Middle frontal gyrus (tissue), 1 donor: Measurements from ENCODE around the gene ITPR3.

Source experiments
- DNase-seq: peaks from one replicate; pipeline ENCODE4 v3.0.0-alpha.2; 2015; ENCODE audit warnings: low spot score; ENCODE audit errors: extremely low spot score

The ITPR3 gene

GRCh38 chr6:33633462-33634158, 12.5 kb downstream of the ITPR3 start:
- DNase-seq: no peak

GRCh38 chr6:33634161-33634727, 13.1 kb downstream of the ITPR3 start:
- no peak for DNase-seq

- DNase-seq: no peak
Observed at GRCh38 chr6:33634946-33635345, 13.8 kb downstream of the ITPR3 start.

GRCh38 chr6:33636655-33637054, 15.5 kb downstream of the ITPR3 start:
- DNase-seq: no peak

- no peak for DNase-seq
Observed at GRCh38 chr6:33638556-33638955, 17.4 kb downstream of the ITPR3 start.

DNA sequence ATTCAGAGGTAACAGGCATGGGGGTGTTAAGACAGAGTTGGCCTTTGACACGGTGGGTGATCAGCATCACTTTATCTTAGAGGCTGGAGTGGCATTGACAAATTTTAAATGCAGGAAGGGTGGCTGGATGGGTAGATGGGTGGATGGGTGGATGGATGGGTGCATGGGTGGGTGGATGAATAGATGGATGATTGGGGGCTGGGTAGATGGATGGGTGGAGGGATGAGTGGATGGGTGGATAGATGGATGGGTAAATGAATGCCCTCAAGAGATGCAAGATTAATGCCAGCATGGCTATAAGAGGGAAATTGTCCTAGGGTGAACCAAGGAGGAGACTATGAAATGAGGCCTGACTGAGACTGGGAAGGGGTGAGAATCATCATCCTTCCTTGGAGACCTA, 18.4 kb downstream of the ITPR3 start:
- no peak for DNase-seq

DNA sequence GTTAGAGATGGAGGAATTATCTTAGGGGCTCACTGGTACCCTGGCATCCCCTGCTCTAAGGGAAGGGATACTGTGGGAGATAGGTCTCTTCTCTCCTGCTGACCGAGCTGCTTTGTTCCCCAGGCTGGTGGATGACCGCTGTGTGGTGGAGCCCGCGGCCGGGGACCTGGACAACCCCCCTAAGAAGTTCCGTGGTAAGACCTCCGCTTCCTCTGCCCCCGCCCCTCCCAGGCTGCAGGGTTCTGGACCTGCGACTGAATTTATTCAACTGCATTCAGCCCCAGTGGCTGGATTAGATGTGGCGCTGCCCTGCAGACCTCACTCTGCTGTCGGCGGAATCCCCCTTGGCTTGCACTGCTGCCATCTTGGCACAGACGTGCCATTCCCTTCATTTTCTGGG, 19.2 kb downstream of the ITPR3 start:
- no peak for DNase-seq

DNA sequence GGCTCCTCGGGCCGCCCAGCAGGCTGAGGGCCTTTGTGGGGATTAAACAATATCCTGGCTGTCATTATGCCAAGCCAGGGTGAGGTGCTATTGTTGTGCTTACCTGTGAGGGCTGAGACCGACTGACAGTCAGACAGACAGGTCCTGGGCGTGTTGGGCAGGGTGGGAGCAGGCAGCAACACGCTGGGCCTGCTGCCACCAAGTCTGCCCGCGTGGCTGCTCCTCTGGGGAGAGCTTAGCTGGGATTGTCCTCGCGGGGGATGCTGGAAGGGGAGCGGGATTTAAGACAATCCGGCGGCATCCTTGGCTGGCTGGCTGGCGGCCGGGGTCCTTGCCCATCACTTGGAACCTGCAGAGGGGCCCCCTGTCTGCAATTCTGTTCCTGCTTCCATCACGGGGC, 20.0 kb downstream of the ITPR3 start:
- DNase-seq: no peak

DNA sequence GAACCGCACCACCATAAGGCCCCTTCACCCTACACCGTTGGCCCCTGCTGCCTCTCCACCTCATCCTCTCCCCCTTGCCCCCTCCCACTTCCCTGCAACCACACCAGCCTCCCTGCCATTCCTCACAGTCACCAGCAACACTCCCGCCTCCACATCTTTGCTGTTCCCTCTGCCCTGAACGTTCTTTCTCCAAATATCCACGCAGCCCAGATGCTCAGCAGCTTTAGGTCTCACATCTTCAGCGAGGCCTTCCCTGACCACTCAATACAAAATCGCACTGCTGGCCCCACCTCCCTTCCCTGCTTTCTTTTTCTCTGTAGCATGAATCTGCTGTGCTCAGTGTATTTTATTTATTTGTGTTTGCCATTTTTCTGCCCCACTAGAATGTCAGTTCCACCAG, 20.5 kb downstream of the ITPR3 start:
- no peak for DNase-seq

DNA sequence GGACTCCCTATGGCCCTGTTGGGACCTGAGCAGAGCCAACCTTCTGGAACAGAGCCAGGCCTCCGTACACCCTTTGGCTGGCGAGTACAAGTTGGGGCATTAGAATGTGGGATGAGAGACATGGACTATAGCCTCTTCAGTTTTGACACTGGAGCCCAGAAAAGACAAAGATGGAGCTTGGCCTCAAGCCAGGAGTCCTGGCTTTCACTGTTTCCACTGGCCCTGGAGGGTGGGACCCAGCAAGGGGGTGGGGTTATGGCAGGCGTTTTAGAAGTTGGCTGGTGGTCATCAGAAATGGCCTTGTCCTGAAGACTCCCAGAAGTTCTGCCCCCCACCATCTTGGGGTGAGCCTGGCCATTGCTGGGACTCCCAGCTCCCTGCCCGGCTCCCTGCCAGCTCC, 21.8 kb downstream of the ITPR3 start:
- DNase-seq: no peak

DNA sequence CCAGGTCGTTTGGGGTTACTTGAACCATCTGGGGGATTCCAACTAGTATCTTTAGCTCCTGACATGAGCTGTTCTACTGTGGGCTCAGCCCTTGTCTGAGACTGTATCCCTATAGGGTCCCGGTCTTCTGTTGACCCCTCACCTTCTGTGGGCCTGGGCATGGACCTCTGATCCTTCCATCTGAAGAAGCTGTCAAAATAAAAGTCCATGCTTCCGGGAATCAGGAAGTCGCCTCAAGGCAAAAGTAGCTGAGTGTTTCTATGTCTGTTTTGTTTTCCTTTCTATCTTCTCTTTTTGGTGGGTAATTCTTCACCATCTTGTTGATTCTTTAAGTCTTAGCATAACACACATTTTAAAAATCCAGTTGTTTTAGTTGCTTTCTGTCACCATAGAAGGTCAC, 30.3 kb downstream of the ITPR3 start:
- no peak for DNase-seq

DNA sequence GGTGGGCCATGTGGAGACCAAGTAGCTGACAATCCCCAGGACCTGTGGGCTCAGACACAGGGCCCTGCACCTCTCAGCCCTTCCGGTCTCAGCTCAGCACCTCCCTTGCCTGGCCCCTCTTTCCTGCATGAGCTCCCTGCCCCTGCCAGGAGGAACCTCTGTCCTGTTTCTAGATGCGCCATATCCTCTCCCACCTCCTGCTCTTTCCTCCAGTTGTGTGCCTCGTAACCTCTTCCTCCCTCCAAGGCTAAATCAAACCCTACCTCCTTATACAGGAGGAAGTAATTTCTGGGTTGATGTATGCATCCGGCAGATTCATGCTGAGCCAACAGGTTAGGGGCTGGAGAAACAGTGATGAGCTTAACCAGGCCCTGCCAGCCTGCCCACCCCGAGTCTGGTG, 30.9 kb downstream of the ITPR3 start:
- no peak for DNase-seq

- DNase-seq: no peak
Observed at GRCh38 chr6:33654831-33655554, 33.9 kb downstream of the ITPR3 start.

DNA sequence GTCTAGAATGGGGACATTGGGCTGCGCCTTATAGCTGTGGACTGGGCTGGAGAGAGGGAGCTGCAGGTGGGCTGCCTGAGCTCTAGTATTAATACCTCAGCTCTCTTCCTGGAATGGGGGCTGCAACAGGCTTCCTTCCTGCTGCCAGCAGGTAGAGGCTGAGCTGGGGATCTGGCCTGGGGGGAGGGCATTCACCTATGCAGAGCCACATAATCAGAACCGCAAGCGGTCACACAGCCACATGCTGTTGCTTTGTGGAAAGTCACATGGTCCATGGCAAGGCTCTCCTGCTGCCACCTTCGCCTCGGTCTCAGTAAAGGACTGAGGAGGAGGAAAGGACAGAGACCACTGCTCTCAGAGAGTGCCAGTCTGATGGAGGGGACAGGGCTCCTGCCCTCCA, 35.7 kb downstream of the ITPR3 start:
- DNase-seq: no peak

GRCh38 chr6:33658982-33659689, 38.0 kb downstream of the ITPR3 start:
- DNase-seq: no peak

DNA sequence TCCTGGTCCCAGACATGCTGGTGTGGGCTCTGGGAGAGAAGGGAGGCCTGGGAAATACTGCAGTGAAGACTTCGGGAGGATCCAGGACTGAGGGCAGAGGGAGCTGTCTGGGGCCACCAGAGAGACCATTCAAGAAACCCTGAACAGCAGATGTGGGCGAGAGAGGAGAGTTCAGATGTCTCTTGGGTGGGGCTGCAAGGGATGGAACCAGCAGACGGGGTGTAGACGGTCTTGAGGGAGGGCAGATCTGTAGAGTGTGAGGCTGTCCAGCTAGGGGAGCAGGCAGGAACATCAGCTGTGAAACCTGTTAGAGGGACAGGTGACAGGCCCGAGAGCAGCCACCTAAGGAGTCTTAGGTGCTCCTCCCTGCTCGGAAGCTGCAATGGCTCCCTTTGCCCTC, 38.9 kb downstream of the ITPR3 start:
- DNase-seq: no peak

- DNase-seq: no peak
Observed at GRCh38 chr6:33661106-33661838, 40.1 kb downstream of the ITPR3 start.

DNA sequence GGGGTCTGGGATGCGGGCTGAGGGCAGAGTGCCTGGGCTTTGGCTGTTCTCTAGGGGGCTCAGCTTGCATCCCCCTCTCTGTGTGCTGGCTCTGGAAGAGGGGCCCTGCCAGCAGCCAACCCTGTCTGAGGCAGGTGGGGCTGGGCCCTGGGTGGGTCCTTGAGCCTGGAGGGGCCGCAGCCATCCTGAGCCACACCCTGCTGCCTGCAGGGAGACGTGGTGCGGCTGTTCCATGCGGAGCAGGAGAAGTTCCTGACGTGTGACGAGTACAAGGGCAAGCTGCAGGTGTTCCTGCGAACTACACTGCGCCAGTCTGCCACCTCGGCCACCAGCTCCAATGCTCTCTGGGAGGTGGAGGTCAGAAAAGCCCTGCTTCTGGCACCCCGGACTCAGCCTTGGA, 41.2 kb downstream of the ITPR3 start:
- DNase-seq: no peak

GRCh38 chr6:33663028-33663427, 41.9 kb downstream of the ITPR3 start:
- DNase-seq: no peak

GRCh38 chr6:33663727-33664449, 42.8 kb downstream of the ITPR3 start:
- no peak for DNase-seq

DNA sequence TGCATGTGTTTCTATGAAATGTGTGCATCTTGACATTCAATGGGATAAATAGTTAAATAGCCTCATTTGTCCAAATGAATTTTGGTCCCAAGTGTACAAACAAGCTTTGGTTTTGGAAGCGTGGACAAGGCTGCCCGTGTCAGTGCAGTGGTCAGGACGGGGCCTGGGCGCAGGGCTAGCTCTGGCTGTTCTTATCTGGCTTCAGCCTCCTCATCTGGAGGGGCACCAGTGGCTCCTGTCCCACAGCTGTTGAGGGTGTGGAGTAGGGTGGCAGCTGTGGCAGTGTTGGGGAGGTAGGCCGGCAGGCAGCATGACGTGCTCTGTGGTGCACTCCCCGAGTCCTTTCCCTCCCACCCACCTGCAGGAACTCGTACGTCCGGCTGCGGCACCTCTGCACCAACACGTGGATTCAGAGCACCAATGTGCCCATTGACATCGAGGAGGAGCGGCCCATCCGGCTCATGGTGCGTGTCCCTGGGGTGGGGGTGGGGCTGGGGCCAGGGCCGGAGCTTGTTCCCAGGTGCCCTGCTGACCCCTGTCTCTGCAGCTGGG, 43.5 kb downstream of the ITPR3 start:
- no peak for DNase-seq
